ENCODE results near the gene SLC35A4. TPM values are rescaled to one million over a fixed set of nuclear protein-coding genes. Genes with fewer than 3 reads are reported as not detected.
"Not testable (repeated sequence)": the region's sequence is repeated elsewhere in the genome, so short reads cannot be mapped to it uniquely, and the experiment has no call there.

SLC35A4 gene
- total RNA-seq, 1 donor from 2014 or later: 73.1 TPM

DNA sequence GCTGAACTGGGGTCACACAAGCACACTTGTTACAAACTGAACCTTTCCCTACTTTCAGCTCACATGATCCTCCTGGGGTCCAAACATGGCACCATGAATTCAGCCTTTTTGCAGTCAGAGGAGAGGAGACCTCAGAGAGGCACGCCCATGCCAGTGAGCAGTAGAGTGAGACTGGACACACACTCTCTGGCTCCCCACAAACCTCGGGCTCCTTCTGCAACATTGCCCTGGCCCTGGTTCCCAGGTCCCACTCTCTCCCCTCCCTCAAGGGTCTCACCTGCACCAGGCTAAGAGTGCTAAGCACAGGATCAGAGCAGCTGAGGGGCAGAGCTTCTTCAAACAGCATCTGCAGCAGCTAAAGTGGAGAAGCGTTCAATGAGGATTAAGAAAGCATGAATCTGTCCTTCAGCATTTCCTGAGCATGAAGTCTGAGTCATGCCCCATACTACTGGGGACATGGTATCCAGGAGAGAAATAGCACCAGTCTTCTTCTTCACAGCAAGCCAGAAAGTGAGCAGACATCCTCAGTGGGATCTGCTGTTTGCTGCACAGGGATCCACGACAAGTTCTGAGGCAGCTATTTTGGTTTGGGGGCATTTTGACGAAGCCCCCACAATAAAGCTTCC lies 27.2 kb downstream of the SLC35A4 start:
- H3K36me3 ChIP-seq: no peaks in the 10 kb centered on the region
- intact Hi-C loops (cut with micrococcal nuclease): no loop called here
- H3K4me1 ChIP-seq: peaks cover 33% of the 10 kb centered on the region
- H3K27me3 ChIP-seq (ENCODE audit: low read depth): no peaks in the 10 kb centered on the region
- TF ChIP-seq, protein P1, sequence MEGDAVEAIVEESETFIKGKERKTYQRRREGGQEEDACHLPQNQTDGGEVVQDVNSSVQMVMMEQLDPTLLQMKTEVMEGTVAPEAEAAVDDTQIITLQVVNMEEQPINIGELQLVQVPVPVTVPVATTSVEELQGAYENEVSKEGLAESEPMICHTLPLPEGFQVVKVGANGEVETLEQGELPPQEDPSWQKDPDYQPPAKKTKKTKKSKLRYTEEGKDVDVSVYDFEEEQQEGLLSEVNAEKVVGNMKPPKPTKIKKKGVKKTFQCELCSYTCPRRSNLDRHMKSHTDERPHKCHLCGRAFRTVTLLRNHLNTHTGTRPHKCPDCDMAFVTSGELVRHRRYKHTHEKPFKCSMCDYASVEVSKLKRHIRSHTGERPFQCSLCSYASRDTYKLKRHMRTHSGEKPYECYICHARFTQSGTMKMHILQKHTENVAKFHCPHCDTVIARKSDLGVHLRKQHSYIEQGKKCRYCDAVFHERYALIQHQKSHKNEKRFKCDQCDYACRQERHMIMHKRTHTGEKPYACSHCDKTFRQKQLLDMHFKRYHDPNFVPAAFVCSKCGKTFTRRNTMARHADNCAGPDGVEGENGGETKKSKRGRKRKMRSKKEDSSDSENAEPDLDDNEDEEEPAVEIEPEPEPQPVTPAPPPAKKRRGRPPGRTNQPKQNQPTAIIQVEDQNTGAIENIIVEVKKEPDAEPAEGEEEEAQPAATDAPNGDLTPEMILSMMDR (IDR thresholded peaks at IDR 0.05; ENCODE audit: borderline replicate concordance): no peak
- no peak overlapping the region for H3K4me3 ChIP-seq
- no peak for DNase-seq
- peak overlapping the region; percentile 19 for H3K27ac ChIP-seq (replicated peaks)
- H3K9me3 ChIP-seq (replicated peaks): no peaks in the 10 kb centered on the region

DNA sequence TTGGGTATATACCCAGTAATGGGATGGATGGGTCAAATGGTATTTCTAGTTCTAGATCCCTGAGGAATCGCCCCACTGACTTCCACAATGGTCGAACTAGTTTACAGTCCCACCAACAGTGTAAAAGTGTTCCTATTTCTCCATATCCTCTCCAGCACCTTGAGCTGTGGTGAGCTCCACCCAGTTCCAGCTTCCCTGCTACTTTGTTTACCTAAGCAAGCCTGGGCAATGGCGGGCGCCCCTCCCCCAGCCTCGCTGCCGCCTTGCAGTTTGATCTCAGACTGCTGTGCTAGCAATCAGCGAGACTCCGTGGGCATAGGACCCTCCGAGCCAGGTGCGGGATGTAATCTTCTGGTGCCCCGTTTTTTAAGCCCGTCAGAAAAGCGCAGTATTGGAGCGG lies 28.4 kb downstream of the SLC35A4 start:
- peaks cover 33% of the 10 kb centered on the region for H3K4me1 ChIP-seq
- H3K27ac ChIP-seq (replicated peaks); H3K9me3 ChIP-seq (replicated peaks); intact Hi-C loops (cut with micrococcal nuclease); H3K27me3 ChIP-seq (ENCODE audit: low read depth); DNase-seq; H3K36me3 ChIP-seq: not testable (repeated sequence)
- H3K4me3 ChIP-seq: peak overlapping the region; percentile 21

DNA sequence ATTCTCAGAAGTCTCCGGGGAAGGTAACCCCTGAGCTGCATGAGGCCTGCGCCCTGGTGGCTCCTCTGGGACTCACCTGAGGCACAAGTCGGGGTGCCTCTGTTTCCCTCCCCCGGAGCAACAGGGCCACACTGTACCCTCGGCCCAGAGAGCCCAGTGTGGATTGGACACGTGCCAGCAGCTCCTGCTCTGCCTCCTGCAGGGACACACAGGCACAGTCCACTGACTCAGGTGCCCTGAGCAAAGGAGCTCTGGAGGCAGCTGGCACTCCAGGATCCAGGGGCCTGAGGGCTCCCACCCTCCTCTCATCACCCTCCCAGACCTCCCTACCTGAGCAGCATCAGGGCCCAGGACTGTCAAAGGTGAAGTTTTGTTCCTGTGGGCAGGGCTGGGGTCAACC lies 29.5 kb downstream of the SLC35A4 start:
- Histone ChIP-seq H3K4me1 (peaks cover 24% of the 10 kb centered on the region), H3K9me3 (replicated peaks) (no peaks in the 10 kb centered on the region), H3K4me3 (no peak overlapping the region), H3K27me3 (ENCODE audit: low read depth) (no peaks in the 10 kb centered on the region), H3K27ac (replicated peaks) (no peak overlapping the region), H3K36me3 (no peaks in the 10 kb centered on the region)
- intact Hi-C loops (cut with micrococcal nuclease): no loop called here
- TF ChIP-seq, protein P1 (IDR thresholded peaks at IDR 0.05; ENCODE audit: borderline replicate concordance): no peak
- DNase-seq: no peak

DNA sequence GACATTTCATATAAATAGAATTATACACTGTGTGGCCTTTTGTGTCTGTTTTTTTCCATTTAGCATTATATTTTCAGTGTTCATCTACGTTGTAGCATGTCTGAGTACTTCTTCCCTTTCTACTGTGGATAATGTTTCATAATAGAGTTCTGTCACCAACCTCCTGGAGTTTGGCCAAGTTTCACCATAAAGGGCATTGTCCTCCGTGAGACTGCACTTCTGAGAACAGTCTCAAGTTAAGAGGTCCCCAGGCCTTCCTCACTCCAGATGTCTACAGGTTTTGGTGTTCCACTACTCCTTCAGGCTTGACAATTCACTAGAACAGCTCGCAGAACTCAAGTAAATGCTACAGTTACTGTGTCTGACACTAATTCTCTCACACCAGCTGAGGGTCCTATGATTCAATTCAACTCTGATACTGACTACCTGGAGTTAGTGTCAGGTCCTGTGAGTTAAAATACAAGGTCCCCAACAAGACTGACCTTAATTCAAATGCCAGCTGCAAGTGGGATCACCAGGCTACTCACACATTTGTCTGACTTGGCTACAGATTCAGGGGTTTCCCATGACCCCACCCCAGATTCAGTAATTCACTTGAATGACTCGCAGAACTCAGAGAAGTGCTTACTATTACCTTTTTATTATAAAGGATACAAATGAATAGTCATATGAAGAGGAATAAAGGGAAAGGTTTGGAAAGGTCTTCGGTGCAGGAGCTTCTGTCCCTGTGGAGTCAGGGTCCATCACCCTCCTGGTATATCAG lies 31.1 kb downstream of the SLC35A4 start:
- no peak for DNase-seq
- no peaks in the 10 kb centered on the region for H3K36me3 ChIP-seq
- TF ChIP-seq, protein P1 (IDR thresholded peaks at IDR 0.05; ENCODE audit: borderline replicate concordance): no peak
- no peaks in the 10 kb centered on the region for H3K27me3 ChIP-seq (ENCODE audit: low read depth)
- H3K4me3 ChIP-seq: no peak overlapping the region
- H3K27ac ChIP-seq (replicated peaks): peak overlapping the region; percentile 68
- H3K4me1 ChIP-seq: peaks cover 22% of the 10 kb centered on the region
- intact Hi-C loops (cut with micrococcal nuclease): no loop called here
- H3K9me3 ChIP-seq (replicated peaks): no peaks in the 10 kb centered on the region

DNA sequence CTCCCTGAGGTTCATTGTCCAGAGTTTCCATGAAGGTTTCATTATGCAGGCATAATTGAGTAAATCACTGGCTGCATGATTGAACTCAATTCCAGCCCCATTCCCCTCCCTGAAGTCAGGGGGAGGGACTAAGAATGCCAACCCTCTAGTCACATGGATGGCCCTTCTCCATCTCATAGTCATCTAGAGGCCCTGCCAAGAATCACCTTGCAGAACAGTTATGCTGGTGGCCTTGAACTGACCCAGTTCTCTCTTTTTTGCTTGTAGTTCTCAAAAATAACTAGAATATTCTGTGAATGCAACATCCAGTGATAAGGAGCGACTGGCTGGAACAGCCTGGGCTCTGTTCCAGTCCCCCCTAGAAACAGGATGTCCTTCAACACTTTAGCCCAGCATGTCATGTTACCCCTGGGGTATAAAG lies 31.7 kb downstream of the SLC35A4 start:
- H3K27ac ChIP-seq (replicated peaks): peak overlapping the region; percentile 68

More for the DNA sequence above, 31.7 kb downstream of the SLC35A4 start:
- Histone ChIP-seq H3K4me1 (peaks cover 22% of the 10 kb centered on the region), H3K4me3 (no peak overlapping the region), H3K27me3 (ENCODE audit: low read depth) (no peaks in the 10 kb centered on the region), H3K9me3 (replicated peaks) (no peaks in the 10 kb centered on the region), H3K36me3 (no peaks in the 10 kb centered on the region)
- TF ChIP-seq, protein P1 (IDR thresholded peaks at IDR 0.05; ENCODE audit: borderline replicate concordance): no peak
- intact Hi-C loops (cut with micrococcal nuclease): no loop called here
- no peak for DNase-seq

All from left ventricle myocardium inferior (tissue), 1 donor.